CD14-positive monocyte (primary cell): ENCODE measurements around the gene NFKBIZ. TPM values are rescaled to one million over a fixed set of nuclear protein-coding genes. Genes with fewer than 3 reads are reported as not detected.

Source experiments
- DNase-seq, 3 donors: peaks; one replicate each; pipeline ENCODE4 v3.0.0-alpha.2; 2011 to 2022
- H2AFZ ChIP-seq: 2 replicates; pipeline ENCODE4 v1.6.0; 2012; ENCODE audit warnings: mild to moderate bottlenecking, low read depth, low read length, inconsistent platforms; ENCODE audit not compliant: insufficient read depth, poor library complexity, severe bottlenecking
- H3K27ac ChIP-seq, 2 donors: 1 replicate in 1 of 2; 2 replicates in 1 of 2; pipeline ENCODE4 v1.5.1; 2012 to 2013; ENCODE audit warnings: low read length in 2 of 2, control low read depth in 1 of 2, inconsistent platforms in 1 of 2, low read depth in 1 of 2, mild to moderate bottlenecking in 1 of 2
- H3K27me3 ChIP-seq, 2 donors: one replicate each; pipeline versions ENCODE4 v1.6.0 to v1.6.1; 2011 to 2013; ENCODE audit warnings: low read length in 2 of 2; ENCODE audit not compliant: control insufficient read depth in 2 of 2, insufficient read depth in 2 of 2
- H3K36me3 ChIP-seq, 2 donors: replicated peaks in 1 of 2; 1 replicate in 1 of 2; 2 replicates in 1 of 2; pipeline versions ENCODE4 v1.5.1 to v1.6.1; 2012 to 2013; ENCODE audit warnings: low read length in 2 of 2, control low read depth in 1 of 2, inconsistent platforms in 1 of 2, mild to moderate bottlenecking in 1 of 2; ENCODE audit not compliant: insufficient read depth in 2 of 2, control insufficient read depth in 1 of 2
- H3K4me1 ChIP-seq, 2 donors: 1 replicate in 1 of 2; 2 replicates in 1 of 2; pipeline versions ENCODE4 v1.5.1 to v1.6.1; 2012 to 2013; ENCODE audit warnings: low read length in 2 of 2, control low read depth in 1 of 2, inconsistent platforms in 1 of 2, mild to moderate bottlenecking in 1 of 2, moderate library complexity in 1 of 2; ENCODE audit not compliant: insufficient read depth in 2 of 2, control insufficient read depth in 1 of 2
- H3K4me2 ChIP-seq: replicated peaks from 2 replicates; pipeline ENCODE3; 2012; ENCODE audit warnings: low read length, moderate library complexity, mild to moderate bottlenecking; ENCODE audit not compliant: poor library complexity, severe bottlenecking; ENCODE audit errors: extremely low read depth
- H3K4me3 ChIP-seq, 3 experiments: fragments of 200-600 bp in 1 of 3; sonication (generic) in 1 of 3; replicated peaks in 1 of 3; 1 replicate in 2 of 3; 2 replicates in 1 of 3; pipeline ENCODE4 v1.5.1; 2011 to 2013; ENCODE audit warnings: low read length in 3 of 3, mild to moderate bottlenecking in 3 of 3, control low read depth in 2 of 3, low read depth in 2 of 3, inconsistent platforms in 1 of 3, moderate library complexity in 1 of 3
- H3K79me2 ChIP-seq: 2 replicates; pipeline ENCODE4 v1.6.0; 2012; ENCODE audit warnings: mild to moderate bottlenecking, control low read depth, inconsistent platforms, low read length, moderate library complexity; ENCODE audit not compliant: insufficient read depth
- H3K9ac ChIP-seq: 2 replicates; pipeline ENCODE4 v1.6.0; 2017; ENCODE audit warnings: low read length, mild to moderate bottlenecking; ENCODE audit not compliant: insufficient read depth, poor library complexity, severe bottlenecking
- H3K9me3 ChIP-seq, 2 donors: replicated peaks in 1 of 2; 1 replicate in 1 of 2; 2 replicates in 1 of 2; pipeline versions ENCODE4 v1.5.1 to v1.6.1; 2012 to 2013; ENCODE audit warnings: low read length in 2 of 2, control low read depth in 1 of 2; ENCODE audit not compliant: control insufficient read depth in 1 of 2, insufficient read depth in 1 of 2
- H4K20me1 ChIP-seq: 2 replicates; pipeline ENCODE4 v1.6.0; 2012; ENCODE audit warnings: mild to moderate bottlenecking, low read length, control low read depth, moderate library complexity; ENCODE audit not compliant: insufficient read depth
- H3K27ac Mint-ChIP-seq, 7 donors: one replicate each; pipeline ENCODE4 v1.8.0; 2020; ENCODE audit warnings: mild to moderate bottlenecking in 7 of 7, mixed read lengths in 7 of 7, moderate library complexity in 6 of 7, inconsistent platforms in 2 of 7
- H3K27me3 Mint-ChIP-seq, 3 donors: one replicate each; pipeline ENCODE4 v1.8.0; 2021 to 2022; ENCODE audit warnings: low read depth in 3 of 3, mild to moderate bottlenecking in 3 of 3, mixed read lengths in 3 of 3, moderate library complexity in 3 of 3, inconsistent platforms in 1 of 3
- H3K36me3 Mint-ChIP-seq, 2 donors: one replicate each; pipeline ENCODE4 v1.8.0; 2020; ENCODE audit warnings: mixed read lengths in 2 of 2, inconsistent platforms in 1 of 2, mild to moderate bottlenecking in 1 of 2
- H3K4me1 Mint-ChIP-seq: one replicate; pipeline ENCODE4 v1.8.0; 2020; ENCODE audit warnings: mild to moderate bottlenecking, mixed read lengths
- H3K4me3 Mint-ChIP-seq, 2 donors: one replicate each; pipeline ENCODE4 v1.8.0; 2020; ENCODE audit warnings: mild to moderate bottlenecking in 2 of 2, mixed read lengths in 2 of 2, moderate library complexity in 1 of 2
- H3K9me3 Mint-ChIP-seq, 7 donors: one replicate each; pipeline ENCODE4 v1.8.0; 2020 to 2022; ENCODE audit warnings: mixed read lengths in 7 of 7, mild to moderate bottlenecking in 6 of 7, moderate library complexity in 6 of 7, inconsistent platforms in 2 of 7
- WGBS: methylation state at CpG from one replicate; pipeline ENCODE4 v1.1.5; 2013; ENCODE audit warnings: missing lambda C conversion rate; ENCODE audit not compliant: insufficient coverage; 5-methylcytosine and 5-hydroxymethylcytosine counted together
- intact Hi-C, 2 donors: fragments of 100-400 bp; cut with micrococcal nuclease; formaldehyde crosslinking; loops; one replicate each; pipeline versions ENCODE4 v1.15.0 to v1.15.1; 2023
- polyA plus RNA-seq, 3 donors: library from polyadenylated mRNA; depleted of rRNA in 1 of 3; unstranded in 2 of 3; stranded (reverse) in 1 of 3; fragments of 300-500 nt in 2 of 3; fragments of >200 nt in 1 of 3; fragmentation: Illumina TruSeq in 2 of 3; gene quantifications; 1 replicate in 2 of 3; 2 replicates in 1 of 3; pipeline ENCODE4 v1.2.3, GENCODE V29; 2012 to 2021
- TF ChIP-seq, protein P1 (sequence below): fragments of 200-600 bp; IDR thresholded peaks from one replicate; pipeline ENCODE4 v1.8.0; 2022; ENCODE audit warnings: antibody characterized with exemption, mild to moderate bottlenecking

The NFKBIZ gene
- polyA plus RNA-seq, 3 donors: 71.0 to 592 (median 84.9) TPM

DNA sequence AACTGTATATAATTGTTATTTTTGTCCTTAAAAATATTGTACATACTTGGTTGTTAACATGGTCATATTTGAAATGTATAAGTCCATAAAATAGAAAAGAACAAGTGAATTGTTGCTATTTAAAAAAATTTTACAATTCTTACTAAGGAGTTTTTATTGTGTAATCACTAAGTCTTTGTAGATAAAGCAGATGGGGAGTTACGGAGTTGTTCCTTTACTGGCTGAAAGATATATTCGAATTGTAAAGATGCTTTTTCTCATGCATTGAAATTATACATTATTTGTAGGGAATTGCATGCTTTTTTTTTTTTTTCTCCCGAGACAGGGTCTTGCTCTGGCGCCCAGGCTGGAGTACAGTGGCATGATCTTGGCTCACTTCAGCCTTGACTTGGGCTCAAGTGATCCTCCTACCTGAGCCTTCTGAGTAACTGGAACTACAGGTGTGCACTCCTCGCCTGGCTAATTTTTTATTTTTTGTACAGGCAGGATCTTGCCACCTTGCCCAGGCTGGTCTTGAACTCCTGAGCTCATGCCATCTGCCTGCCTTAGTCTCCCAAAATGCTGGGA, 10.7 kb downstream of the NFKBIZ start:
- 97% methylated on average over 3 of the region's 5 CpGs for WGBS
- H3K36me3 ChIP-seq: peaks cover 65 to 81% of the 10 kb centered on the region in 2 donors
- Mint-ChIP-seq H3K4me1 (peaks cover 38% of the 10 kb centered on the region), H3K36me3 (peaks cover 80 to 88% of the 10 kb centered on the region in 2 donors), H3K4me3 (no peak overlapping the region), H3K9me3 (no peaks in the 10 kb centered on the region), H3K27me3 (no peaks in the 10 kb centered on the region), H3K27ac (peak overlapping the region in 1 of 7 donors; percentile 12)
- H4K20me1 ChIP-seq: peaks cover 75% of the 10 kb centered on the region
- intact Hi-C loops: loop anchor here in 1 of 2 donors (5.0 kb wide), 1 partner anchor 42 kb away; no protein-coding TSS in a partner anchor
- no peaks in the 10 kb centered on the region for H3K27me3 ChIP-seq
- no peak overlapping the region for H3K9ac ChIP-seq
- H3K4me1 ChIP-seq: peaks cover 4 to 42% of the 10 kb centered on the region in 2 donors
- peaks cover 38% of the 10 kb centered on the region for H3K79me2 ChIP-seq
- no peaks in the 10 kb centered on the region for H3K9me3 ChIP-seq
- H3K4me2 ChIP-seq: no peak overlapping the region
- DNase-seq: no peak
- no peak overlapping the region for H3K4me3 ChIP-seq
- TF ChIP-seq, protein P1, sequence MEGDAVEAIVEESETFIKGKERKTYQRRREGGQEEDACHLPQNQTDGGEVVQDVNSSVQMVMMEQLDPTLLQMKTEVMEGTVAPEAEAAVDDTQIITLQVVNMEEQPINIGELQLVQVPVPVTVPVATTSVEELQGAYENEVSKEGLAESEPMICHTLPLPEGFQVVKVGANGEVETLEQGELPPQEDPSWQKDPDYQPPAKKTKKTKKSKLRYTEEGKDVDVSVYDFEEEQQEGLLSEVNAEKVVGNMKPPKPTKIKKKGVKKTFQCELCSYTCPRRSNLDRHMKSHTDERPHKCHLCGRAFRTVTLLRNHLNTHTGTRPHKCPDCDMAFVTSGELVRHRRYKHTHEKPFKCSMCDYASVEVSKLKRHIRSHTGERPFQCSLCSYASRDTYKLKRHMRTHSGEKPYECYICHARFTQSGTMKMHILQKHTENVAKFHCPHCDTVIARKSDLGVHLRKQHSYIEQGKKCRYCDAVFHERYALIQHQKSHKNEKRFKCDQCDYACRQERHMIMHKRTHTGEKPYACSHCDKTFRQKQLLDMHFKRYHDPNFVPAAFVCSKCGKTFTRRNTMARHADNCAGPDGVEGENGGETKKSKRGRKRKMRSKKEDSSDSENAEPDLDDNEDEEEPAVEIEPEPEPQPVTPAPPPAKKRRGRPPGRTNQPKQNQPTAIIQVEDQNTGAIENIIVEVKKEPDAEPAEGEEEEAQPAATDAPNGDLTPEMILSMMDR: no peak
- no peak overlapping the region for H2AFZ ChIP-seq
- no peak overlapping the region for H3K27ac ChIP-seq

DNA sequence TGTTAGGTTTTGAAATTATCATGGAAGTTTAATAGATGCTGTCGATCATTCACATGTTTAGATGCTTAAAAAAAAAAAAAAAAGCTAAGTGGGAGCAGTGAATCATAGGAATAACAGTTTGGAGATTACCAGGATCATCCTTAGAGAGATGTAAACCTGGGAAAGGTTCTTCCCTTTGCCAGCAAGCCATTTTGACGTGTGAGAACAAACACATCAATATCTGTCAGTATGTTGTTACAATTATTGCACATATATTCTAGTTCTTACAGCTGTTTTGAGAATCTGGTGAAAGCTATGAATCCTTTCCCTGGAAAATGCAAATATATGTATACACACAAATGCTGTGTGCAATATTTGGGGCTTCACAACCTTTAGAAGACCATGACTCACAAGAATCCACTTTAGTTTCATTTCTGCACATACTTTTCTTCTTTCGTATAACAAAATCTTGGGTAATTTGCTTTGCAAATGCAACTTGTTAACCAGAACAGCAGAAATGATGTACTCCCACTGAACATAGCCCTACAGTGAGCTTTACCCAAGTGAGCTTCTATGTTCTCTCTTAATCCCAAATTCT, 12.0 kb downstream of the NFKBIZ start:
- peaks cover 54 to 68% of the 10 kb centered on the region in 2 donors for H3K36me3 ChIP-seq

More for the DNA sequence above, 12.0 kb downstream of the NFKBIZ start:
- peaks cover 69 to 76% of the 10 kb centered on the region in 2 donors for H3K36me3 Mint-ChIP-seq
- TF ChIP-seq, protein P1: no peak
- Histone ChIP-seq H3K9ac (no peak overlapping the region), H3K9me3 (no peaks in the 10 kb centered on the region), H2AFZ (no peak overlapping the region), H3K27ac (peak overlapping the region in 1 of 2 donors; percentile 47), H3K4me2 (no peak overlapping the region), H3K4me1 (peaks cover 4 to 29% of the 10 kb centered on the region in 2 donors), H4K20me1 (peaks cover 62% of the 10 kb centered on the region), H3K27me3 (no peaks in the 10 kb centered on the region), H3K4me3 (no peak overlapping the region), H3K79me2 (peaks cover 25% of the 10 kb centered on the region)
- H3K27me3 Mint-ChIP-seq: no peaks in the 10 kb centered on the region
- no peaks in the 10 kb centered on the region for H3K9me3 Mint-ChIP-seq
- intact Hi-C loops: loop anchor here in 1 of 2 donors (5.0 kb wide), 1 partner anchor 41 kb away; no protein-coding TSS in a partner anchor
- WGBS: no CpG with 5 or more reads among the region's 3 CpGs
- H3K4me3 Mint-ChIP-seq: no peak overlapping the region
- peak in 1 of 3 donors; percentile 58 for DNase-seq
- peaks cover 32% of the 10 kb centered on the region for H3K4me1 Mint-ChIP-seq
- peak overlapping the region; percentile 4 to 80 (median 59) for H3K27ac Mint-ChIP-seq
